ELR (cell line): Measurements from ENCODE around the gene CNFN.

ENCODE experiments used
- DNase-seq: peaks from one replicate; pipeline ENCODE4 v3.0.0-alpha.2; 2015; ENCODE audit warnings: low read depth

Gene CNFN

DNA sequence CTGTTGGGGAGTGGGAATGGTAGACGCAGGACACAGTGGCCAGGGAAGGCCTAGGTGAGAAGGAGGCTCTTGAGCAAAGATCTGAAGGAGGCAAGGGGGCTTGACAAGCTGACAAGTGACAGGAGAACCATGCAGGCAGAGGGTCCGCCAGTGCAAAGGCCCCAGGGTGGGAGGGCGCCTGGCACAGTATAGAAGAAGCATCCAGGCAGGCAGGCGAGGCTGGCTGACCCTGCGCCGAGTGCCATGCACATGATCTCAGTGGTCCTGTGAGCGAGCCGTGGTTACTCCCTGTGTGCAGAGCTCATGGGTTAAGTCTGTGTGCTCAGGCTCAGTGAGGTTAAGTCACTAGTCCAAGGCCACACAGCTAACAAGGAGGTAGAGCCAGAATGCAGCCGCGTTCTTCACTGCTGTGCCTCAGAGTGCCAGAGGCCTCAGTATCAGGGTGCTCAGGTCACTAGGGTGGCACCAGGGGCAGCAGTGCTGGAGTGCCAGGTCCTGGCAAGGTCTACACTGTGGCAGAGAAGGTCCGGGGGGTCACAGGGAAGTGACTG lies 15.2 kb downstream of the CNFN start:
- no peak for DNase-seq

DNA sequence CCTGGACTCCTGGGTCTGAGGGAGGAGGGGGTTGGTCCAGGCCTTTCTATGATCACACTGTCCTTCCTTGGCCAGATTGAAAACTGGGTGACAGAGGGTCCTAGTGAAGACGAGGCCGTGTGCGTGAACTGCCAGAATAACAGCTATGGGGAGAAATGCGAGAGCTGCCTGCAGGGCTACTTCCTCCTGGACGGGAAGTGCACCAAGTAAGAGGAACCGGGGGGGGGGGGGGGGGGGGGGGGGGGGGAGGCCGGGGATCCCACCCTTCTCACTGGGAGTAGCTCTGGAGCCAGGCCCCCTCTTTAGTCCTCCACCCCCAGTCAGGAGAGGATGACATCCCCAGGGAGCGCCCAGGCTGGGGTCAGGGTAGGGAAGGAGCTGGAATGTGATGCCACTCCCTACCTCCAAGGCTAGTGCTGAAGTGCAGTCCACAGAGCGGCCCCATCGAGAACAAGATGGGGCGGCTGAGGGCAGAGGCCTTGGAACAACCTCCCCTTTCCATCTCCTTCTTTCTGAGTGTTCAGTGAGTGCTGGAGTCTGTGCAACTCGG lies 19.4 kb downstream of the CNFN start:
- no peak for DNase-seq

DNA sequence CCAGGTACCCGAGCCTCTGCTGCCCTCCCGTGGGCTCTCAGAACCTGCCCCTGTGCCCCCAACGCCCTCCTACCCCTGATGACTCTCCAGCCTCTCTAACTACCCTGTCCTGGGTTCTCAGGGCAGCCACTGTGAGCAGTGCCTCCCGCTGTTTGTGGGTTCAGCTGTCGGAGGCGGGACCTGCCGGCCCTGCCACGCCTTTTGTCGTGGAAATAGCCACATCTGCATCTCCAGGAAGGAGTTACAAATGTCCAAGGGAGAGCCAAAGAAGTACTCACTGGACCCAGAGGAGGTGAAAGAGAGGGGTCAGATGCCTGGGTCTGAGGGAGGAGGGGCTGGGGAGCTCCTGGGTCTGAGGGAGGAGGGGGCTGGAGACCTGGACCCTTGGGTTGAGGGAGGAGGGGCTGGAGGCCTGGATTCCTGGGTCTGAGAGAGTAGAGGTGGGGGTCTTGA lies 20.0 kb downstream of the CNFN start:
- DNase-seq = no peak

DNA sequence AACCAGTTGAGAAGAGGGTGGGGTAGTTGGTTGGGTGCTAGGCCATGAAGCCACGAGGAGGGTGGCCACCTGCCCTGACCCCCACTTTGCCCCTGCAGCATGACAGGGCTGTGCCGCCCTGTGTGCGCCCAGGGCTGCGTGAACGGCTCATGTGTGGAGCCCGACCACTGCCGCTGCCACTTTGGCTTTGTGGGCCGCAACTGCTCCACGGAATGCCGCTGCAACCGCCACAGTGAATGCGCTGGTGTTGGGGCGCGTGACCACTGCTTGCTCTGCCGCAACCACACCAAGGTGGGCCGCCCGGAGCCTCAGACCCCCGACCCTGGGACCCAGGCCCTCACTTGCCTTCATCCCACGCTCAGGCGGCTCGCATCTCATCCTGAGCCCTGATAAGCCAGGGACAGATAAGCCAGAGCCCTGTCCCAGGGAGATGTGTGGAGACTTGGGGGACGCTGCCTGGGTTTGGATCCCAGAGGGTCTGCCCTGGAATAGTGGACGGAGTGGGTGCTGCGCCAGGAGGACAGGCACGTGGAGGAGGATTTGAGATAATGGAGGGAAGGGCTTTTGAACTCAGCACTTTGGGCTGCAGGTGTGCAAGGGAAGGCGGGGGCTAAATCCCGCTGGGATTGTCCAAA lies 20.5 kb downstream of the CNFN start:
- no peak for DNase-seq

DNA sequence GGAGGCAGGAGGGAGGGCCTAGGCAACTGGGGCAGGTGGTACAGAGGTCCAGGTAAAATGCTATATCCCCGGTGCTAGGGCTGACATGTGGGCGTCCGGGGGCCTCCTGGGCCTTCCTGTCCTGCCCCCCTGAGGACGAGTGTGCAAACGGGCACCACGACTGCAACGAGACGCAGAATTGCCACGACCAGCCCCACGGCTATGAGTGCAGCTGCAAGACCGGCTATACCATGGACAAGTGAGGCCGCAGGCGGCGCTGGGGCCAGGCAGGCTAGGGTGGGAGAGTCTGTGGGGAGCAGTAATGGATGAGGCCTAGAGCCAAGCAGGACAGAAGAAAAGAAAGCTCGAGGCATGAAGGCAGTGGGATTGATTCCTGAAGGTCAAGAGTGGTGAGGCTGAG lies 21.3 kb downstream of the CNFN start:
- no peak for DNase-seq

DNA sequence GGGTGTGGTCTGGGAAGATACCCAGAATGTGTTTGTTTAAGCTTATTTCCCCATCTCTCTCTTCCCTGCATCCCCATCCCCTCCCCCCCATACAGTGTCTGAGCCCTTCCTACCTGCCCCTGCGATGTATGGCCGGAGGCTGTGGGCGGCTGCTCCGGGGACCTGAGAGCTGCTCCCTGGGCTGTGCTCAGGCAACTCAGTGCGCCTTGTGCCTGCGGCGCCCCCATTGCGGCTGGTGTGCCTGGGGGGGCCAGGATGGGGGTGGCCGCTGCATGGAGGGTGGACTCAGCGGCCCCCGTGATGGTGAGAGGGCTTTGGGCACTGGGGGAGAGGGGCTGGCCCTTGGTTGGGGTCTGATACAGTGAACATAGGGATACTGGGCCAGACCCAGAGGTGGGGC lies 21.7 kb downstream of the CNFN start:
- DNase-seq = no peak

DNA sequence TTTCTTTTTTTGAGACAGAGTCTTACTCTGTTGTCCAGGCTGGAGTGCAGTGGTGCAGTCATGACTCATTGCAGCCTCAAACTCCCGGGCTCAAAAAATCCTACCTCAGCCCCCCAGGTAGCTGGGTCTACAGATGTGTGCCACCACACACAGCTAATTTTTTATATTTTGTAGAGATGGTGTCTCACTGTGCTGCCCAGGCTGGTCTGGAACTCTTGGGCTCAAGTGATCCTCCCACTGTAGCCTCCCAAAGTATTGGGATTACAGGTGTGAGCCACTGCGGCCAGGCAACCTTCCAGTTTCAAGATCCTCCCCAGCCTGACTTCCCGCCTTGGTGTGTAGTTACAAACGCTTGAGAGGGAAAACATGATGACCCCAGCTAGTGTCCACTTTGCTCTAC lies 22.2 kb downstream of the CNFN start:
- no peak for DNase-seq

DNA sequence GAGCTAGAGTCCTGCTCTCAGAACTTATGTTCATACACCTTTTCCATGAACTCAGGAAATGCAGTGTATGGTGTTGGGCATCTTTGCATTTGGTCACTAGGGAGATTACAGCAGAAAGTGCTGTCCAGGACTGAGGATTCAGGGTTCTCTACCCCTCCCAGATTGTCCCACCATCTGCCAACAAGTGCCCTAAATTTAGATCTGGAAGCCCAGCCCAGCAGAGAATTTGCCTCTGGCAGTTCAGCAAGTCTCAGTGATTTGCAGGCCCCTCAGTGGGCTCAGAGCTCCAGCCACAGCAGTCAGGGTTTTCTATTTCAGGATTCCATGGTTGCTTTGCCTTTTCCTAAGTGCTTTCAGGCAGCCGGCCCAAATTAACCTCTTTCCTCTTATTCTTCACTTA lies 23.4 kb downstream of the CNFN start:
- DNase-seq = no peak

DNA sequence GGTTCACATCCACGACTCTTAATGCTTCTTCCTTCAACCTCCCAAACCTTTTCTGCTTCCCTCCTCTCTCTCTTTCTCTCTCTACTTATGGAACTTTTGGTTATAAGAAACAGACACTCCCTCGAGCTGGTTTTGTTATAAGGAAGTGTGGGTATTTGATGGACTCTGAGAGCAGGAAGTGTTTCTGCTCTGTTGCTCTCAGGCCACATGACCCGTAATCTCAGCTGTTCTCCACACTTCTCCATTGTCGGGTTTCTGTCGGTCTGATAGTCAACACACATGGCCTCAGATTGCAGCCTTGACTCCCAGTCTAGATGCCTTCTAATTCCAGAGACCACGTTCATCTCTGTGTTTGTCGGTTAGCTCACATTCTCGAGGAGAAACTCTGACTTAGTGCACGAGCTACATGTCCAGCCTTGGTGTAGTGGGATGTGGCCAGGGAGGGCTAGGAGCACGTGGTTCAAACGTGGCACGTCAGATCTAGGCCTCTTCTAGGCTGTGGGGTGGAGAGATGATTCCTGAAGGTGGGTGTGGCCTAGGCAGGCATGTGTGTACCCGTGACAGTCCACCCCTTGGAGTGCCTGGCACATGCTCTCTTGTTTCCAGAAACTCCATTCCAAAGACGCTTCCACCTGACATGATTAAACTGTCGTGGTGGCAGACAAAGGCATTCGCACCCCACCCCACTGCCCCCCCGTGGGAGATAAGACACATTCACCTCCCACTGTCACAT lies 26.3 kb downstream of the CNFN start:
- no peak for DNase-seq

DNA sequence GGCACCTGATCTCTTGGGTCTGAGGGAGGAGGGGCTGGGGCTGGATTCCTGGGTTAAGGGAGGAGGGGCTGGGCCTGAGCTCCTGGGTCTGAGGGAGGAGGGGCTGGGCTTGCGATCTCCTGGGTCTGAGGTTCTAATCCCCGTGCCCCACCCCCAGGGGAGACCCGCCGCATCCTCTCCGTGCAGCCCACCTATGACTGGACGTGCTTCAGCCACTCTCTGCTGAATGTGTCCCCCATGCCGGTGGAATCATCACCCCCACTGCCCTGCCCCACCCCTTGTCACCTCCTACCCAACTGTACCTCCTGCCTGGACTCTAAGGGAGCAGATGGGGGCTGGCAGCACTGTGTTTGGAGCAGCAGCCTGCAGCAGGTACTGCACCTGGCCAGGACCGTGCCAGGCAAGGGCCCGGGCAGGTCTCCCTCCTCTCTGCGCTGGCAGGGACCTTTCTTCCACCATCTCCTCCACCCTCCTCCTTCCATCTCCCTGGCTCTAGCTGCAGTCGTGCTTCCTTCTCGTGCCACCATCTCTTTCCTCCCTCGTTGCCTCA lies 27.1 kb downstream of the CNFN start:
- DNase-seq = no peak

DNA sequence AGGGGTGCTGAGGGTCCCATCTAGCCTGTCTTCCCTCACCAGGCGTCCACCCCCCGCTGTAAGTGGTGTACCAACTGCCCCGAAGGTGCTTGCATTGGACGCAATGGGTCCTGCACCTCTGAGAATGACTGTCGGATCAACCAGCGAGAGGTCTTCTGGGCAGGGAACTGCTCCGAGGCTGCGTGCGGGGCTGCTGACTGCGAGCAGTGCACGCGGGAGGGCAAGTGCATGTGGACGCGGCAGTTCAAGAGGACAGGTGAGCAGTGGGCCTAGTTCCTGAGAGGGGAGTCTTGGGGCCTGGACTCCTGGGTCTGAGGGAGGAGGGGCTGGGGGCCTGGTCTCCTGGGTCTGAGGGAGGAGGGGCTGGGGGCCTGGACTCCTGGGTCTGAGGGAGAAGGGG lies 27.8 kb downstream of the CNFN start:
- DNase-seq = no peak

DNA sequence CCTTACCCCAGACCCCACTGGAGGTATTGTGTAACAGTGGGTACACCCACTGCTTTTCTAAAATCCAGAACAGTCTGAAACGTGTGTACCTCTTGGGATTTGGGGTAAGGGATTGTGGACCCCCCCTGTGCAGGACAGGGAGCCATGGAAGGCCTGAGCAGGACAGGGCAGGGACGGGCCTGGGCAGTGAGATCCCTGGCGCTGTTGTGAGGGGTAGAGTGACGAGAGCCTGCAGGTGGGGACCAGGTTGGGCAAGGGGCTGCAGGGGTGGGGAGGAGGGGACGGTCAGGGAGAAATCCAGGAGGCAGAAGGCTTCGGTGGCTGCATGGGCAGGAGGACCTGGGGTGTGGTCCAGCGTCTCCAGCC lies 28.6 kb downstream of the CNFN start:
- DNase-seq = no peak

DNA sequence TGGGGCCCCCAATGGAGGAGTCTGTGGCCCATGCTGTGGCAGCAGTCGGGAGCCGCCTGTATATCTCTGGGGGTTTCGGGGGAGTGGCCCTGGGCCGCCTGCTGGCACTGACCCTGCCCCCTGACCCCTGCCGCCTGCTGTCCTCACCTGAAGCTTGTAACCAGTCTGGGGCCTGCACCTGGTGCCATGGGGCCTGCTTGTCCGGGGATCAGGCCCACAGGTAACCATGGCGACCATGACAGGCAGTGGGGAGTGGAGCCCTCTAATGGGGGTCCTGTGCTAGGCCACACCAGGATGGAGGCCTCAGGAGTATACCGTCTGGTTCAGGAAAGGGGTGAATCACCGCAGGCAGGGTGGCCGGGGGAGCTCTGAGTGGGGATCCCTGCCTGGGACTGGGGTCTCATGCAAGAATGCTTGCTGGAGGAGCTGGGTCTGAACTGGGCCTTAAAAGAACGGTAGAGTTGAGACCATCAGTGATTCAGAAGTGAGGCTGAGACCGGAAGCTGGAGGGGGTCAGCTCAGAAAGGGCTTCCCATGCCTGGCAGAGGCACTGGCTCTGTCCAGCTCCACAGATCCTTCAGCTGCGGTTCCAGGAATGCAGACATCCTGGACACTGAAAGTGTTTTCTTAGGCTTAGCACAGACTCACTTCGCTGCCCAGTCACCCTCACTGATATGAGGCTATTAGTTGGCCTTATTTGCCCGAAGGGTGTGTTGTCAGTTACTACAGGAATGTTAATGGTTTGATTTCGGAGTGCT lies 29.1 kb downstream of the CNFN start:
- peak; percentile 13 for DNase-seq

DNA sequence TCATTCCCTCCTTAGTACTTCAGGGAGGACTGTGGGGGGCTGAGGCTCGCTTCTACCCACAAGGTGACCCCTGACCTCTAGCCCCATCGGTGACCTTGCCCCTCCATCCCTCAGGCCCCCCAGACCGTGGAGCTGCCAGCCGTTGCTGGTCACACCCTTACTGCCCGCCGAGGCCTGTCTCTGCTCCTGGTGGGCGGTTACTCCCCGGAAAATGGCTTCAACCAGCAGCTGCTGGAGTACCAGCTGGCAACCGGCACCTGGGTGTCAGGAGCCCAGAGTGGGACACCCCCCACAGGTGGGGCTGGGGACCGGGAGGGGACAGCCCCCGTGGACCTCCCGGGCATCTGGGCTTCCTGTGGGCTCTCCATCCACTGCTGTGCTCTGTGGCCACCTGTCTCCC lies 32.8 kb downstream of the CNFN start:
- DNase-seq = no peak

DNA sequence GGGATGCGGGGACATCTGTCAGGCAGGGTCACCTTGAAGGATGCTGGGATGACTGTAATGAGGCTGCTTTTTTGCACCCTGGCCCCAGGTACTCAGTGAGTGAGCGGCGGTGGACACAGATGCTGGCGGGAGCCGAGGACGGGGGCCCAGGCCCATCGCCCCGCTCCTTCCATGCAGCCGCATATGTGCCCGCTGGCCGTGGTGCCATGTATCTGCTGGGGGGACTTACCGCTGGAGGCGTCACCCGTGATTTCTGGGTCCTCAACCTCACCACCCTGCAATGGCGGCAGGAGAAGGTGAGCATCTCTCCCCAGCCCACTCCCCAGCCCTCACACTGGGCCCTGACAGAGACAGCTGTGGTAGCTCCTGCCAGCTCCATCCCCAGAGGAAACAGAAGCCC lies 33.4 kb downstream of the CNFN start:
- DNase-seq = no peak

DNA sequence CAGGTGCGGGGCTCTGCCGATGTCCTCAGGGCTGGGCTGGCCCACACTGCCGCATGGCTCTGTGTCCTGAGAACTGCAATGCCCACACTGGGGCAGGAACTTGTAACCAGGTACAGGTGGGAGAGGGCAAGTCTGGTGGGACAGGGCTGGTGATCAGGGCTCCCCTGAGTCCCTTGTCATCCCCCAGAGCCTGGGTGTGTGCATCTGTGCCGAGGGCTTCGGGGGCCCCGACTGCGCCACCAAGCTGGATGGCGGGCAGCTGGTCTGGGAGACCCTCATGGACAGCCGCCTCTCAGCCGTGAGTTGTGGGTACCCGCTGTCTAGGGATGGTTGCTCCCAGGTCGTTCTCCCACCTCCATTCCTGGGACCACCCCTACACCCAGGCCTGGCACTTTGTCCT lies 34.2 kb downstream of the CNFN start:
- no peak for DNase-seq

DNA sequence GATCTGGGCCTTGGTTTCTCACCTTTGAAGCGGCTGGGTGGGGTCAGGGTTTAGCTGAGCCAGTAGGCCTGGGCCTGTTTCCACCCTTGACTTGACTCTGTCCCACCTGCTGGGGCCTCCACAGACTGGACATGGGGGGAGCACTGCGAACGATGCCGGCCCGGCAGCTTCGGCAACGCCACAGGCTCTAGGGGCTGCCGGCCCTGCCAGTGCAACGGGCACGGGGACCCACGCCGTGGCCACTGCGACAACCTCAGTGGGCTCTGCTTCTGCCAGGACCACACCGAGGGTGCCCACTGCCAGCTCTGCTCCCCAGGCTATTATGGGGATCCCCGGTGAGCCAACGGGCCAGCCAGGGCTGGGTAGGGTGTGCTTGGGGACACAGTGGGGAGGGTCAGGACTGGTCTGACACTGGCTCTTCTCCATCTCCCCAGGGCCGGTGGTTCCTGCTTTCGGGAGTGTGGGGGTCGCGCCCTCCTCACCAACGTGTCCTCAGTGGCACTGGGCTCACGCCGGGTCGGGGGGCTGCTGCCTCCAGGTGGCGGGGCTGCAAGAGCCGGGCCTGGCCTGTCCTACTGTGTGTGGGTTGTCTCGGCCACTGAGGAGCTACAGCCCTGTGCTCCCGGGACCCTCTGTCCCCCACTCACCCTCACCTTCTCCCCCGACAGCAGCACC lies 36.6 kb downstream of the CNFN start:
- no peak for DNase-seq

DNA sequence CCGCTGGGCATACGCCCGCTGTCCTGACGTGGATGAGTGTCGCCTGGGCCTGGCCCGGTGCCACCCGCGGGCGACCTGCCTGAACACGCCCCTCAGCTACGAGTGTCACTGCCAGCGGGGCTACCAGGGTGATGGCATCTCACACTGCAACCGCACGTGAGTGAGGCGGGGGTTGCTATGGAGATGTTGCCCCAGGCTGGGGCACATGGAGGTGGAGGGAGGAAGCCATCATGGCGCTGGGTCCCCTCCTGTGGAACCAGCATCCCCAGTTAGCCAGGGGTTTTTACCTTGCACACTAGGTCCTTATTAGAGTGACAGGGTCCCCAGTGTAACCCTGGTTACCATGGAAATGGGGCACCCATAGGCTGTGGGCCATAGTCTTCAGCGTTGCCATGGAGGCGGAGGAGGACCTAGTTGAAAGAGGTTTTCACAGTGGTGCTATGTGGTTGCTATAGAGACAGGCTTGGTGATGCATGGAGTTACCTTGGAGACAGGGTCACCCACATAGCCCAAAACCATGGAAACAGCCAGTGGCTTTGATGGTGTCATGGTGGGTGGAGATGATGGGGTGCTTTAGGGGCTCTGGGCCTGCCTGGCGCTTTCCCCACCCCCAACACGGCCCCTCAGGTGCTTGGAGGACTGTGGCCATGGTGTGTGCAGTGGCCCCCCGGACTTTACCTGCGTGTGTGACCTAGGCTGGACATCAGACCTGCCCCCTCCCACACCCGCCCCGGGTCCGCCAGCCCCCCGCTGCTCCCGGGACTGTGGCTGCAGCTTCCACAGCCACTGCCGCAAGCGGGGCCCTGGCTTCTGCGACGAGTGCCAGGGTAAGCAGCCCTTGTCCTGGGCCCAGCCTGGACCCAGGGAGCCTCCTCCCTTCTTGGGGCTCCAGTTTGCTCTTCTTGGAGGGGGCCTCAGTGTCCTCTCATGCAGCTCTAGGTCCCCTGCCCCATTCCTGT lies 37.5 kb downstream of the CNFN start:
- DNase-seq = peak; percentile 19

DNA sequence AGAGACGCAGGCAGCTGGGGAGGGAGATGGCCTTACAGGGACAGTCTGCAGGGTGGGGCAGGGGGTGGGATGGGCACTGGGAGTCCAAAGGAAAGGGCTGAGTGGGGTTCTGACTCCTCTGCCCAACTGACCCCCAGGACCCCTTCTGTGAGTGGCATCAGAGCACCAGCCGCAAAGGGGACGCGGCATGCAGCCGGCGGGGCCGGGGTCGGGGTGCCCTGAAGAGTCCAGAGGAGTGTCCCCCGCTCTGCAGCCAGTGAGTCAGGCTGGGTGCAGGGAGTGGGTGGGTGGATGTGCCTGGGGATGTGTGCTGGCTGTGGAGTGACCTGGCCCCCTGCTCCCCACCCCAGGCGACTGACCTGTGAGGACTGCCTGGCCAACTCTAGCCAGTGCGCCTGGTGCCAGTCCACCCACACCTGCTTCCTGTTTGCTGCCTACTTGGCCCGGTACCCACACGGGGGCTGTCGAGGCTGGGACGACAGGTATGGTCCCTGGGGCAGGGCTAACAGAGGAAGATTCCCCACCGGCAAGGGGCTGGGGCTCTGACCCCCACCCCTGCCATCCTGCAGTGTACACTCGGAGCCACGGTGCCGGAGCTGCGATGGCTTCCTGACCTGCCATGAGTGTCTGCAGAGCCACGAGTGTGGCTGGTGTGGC lies 38.9 kb downstream of the CNFN start:
- DNase-seq = no peak

DNA sequence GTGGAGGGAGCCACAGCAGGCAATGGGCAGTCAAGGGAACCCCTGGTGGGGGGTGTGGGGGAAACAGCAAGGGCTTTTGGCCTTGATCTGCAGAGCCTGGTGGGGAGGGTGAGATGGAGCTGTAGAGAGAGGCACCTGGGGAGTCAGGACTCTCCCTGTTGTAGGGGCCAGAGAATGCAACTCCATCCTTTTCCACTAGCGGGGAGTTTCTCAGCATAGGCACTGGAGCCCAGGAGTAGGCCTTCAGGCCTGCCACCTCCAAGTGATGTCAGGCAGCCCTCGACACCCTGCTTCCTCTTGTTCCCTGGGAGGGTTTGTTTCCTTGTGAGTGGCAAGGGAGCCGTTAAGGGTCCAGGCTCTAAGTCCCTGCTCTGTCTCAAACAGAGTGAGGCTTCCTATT lies 39.7 kb downstream of the CNFN start:
- DNase-seq = no peak
